ENCODE results near the gene DMWD. TPM values are rescaled to one million over a fixed set of nuclear protein-coding genes. Genes with fewer than 3 reads are reported as not detected.

The DMWD gene
- polyA plus RNA-seq, 4 donors = 28.0 to 40.3 (median 29.1) TPM

DNA sequence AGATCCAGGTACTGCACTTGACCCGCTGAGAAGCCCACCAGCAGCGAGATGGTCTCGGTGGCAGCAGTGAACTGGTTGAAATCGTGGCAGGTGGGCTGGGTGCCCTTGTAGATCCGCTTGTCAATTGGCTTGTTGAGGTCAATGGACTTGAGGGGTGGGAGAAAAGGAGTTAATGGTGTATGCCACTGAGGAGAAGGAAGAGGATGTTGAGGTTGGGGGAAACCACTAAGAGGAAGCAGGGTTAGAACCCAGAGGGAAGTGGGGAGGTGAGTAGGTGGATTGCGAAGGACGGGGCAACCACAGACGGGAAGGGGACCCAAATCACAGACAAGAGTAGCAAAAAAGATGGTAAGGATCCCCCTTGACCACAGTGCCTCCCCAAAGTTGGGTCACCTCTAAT is 1.7 kb downstream of the DMWD start:
- DNase-seq (ENCODE audit: low read depth in 4 of 4, low spot score in 3 of 4) = no peak

DNA sequence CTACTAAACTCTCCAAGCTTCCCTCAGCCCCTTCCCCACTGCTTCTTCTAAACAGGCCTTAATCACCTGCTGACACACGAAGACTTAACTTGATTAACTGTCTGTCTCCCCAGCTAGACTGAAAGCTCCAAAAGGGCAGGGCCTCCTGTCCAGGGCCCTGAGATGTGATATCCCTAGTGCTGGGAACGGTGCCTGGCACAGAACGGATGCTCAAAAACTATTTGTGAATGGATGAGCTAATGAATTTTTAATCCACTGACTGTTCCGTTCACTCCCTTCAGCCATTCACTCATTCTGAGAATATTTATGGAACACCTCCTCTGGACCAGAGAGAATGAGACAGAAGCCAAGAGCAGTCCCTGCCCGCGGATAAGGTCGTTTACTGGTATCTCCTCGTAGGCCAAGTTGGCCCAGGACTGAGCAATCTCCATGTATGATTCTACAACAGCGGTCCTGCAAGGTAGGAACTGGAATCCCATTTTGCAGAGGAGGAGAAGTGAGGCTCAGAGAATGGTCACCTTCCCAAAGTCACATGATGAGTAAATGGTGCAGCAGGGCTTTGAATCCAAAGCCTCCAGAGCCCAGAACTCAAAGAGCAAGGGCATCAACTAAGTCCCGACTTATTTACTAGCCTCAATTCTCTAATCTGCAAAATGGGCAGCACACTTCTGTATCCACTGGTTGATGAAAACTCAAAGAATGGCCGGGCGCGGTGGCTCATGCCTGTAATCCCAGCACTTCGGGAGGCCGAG is 3.4 kb downstream of the DMWD start:
- no peak for DNase-seq (ENCODE audit: low read depth in 4 of 4, low spot score in 3 of 4)

DNA sequence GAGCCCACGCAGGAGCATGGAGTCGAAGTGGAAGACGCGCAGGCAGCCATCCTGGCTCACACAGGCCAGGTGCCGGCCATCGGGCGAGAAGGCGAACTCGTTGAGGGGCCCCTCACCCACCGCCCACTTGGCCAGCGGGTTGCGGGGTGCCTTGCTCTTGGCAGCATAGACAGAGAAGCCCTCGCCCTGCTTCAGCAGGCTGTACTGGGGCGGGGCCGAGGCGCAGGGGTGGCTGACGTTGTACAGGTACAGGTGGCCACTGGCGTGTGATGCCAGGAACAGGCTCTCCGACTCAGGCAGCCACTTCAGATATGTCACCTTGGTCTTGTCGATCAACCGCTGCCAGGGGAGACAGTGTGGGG is 6.1 kb downstream of the DMWD start:
- DNase-seq (ENCODE audit: low read depth in 4 of 4, low spot score in 3 of 4) = no peak

DNA sequence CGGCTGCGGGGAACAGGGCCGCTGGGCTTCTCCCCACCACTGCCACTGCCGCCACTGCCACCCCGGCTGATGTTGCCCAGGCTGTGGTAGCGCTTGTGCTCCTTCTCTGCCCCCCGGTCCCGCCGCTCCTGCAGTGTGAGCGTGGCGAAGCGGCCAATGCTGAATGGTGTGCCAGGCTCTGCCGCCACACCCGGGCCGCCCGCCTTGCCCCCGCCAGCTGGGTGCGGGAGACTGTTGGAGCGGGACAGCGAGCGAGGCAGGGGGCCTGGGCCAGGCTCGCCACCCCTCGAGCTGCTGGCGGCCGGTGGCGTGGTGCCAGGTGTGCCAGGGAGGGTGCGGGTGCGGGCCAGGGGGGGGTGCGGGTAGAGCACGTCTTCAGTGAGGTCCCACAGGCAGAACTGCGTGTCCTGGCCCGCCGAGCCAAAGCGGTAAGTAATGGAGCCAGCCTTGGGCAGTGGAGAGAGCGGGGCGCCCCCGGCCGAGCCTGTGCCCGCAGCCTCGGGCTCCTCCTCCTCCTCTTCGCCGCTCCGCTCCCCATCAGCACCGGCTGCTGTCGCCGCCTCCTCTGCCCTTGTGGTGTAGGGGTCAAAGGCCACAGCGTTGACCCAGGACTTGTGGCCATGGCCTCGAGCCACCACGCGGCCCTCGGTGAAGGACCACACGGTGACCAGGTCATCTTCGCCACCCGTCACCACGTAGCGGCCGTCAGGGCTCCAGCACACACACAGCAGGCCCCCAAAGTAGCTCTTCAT is 6.7 kb downstream of the DMWD start:
- DNase-seq (ENCODE audit: low read depth in 4 of 4, low spot score in 3 of 4) = no peak

DNA sequence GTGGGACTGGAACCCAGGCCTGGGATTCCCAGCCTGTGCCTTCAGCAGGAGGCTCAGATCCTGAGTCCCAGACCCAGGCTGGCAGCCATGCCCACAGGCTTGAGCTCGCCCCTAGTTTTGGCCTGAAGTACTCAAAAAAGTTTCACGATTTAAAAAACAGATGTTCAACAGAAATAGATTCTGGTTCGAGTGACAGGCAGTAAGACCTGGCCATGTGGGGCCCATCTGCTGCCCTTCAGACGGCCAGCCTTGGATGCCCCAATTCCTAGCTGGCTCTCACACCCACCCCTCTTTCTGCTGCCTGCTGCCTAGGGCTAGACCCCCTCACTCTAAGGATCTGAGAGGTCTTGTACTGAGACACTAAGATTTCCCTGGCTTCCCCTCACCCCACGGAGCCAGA is 7.5 kb downstream of the DMWD start:
- no peak for DNase-seq (ENCODE audit: low read depth in 4 of 4, low spot score in 3 of 4)

DNA sequence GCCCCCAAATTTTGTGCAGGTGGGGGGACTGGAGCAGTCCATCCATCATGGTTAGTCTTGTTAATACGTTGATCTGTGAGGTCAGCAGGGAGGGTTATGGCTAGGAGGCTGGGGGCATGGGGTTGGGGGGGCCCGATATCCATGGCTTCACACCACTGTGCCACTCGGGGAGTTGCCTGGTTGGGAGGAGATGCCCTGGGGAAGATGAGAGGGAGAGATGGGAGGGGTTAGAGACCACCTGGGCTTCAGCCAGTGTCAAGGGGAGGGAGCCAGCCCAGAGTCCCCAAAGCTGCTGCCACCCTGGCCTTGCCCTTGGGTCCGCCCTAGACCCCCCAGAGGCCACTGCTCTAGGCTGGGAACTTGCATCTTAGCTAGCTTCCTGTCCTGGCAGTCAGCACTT is 8.5 kb downstream of the DMWD start:
- DNase-seq (ENCODE audit: low read depth in 4 of 4, low spot score in 3 of 4) = no peak

DNA sequence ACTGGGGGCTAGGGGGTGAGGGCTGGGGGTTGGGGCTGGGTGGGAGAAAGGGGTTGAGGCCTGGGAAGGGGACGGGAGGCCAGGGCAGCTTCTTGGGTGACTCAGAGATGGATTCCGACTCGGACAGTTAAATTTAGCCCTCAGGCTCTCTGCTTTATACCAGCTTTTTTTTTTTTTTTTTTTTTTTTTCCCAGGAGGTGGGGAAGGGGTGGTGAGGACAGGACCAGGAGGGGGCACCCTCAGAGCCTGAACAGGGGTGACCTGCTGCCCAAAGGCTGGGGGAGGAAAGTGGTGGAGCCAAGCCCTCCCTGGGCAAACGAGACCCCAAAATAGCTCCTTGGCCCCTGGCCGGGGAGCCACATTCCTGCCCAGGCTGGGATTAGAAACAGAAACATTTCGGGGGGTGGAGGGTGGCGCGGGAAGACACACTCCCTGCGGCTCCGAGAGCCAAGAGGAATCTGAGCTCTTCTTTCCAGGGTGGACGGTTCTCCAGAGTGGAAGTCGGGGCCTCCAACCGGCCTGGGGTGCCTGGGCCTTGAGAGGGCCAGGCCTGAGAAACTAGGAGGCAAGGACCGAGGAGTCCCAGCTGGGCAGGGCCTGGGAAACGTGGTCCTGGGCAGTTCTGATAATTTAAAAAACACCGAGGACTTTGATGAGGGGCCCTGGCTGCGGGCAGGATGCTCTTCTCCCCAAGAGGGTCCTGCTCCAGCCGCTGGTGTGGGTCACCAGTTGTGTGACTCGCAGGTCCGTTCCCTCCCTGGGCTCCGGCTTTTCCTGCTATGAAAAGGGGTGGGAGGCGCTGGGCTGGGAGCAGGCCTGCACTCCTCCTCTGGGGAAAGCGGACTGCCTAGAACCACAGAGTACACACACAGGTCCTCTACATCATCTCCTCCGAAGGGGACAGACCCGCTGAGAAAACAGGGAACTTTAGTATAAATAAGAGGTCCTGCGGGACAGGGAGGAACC is 9.5 kb downstream of the DMWD start:
- DNase-seq (ENCODE audit: low read depth in 4 of 4, low spot score in 3 of 4) = no peak

DNA sequence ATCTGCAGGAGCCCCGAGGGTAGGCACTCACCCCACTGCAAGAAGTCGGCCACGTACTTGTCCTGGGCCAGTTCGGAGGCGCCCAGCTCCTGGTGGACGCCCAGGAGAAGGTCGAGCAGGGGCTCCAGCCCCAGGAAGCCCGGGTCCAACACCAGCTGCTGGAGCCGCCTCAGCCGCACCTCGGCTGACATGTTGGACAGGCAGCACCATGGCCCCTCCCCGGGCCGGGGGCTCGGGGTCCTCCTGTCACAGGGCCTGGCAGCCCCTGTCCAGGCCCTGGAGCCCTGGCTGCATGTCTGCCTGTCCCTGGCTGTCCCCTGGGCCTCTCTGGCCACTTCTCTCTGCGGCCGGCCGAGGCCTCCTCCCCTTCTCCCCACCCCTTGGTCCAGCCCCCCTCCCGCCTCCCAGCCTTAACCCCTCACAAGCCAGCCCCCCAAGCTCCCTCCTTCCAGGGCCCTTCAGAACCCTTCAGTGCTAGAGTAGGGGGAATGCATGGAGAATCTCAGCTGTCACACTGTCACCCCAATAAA is 10.4 kb downstream of the DMWD start, which contains the start of gene DMPK:
Gene DMPK, minus strand, starts transcription at position 329 of the 530 bp plus-strand sequence. Its CDS starts 138 bp downstream, at position 191.
- DNase-seq (ENCODE audit: low read depth in 4 of 4, low spot score in 3 of 4) = no peak

DNA sequence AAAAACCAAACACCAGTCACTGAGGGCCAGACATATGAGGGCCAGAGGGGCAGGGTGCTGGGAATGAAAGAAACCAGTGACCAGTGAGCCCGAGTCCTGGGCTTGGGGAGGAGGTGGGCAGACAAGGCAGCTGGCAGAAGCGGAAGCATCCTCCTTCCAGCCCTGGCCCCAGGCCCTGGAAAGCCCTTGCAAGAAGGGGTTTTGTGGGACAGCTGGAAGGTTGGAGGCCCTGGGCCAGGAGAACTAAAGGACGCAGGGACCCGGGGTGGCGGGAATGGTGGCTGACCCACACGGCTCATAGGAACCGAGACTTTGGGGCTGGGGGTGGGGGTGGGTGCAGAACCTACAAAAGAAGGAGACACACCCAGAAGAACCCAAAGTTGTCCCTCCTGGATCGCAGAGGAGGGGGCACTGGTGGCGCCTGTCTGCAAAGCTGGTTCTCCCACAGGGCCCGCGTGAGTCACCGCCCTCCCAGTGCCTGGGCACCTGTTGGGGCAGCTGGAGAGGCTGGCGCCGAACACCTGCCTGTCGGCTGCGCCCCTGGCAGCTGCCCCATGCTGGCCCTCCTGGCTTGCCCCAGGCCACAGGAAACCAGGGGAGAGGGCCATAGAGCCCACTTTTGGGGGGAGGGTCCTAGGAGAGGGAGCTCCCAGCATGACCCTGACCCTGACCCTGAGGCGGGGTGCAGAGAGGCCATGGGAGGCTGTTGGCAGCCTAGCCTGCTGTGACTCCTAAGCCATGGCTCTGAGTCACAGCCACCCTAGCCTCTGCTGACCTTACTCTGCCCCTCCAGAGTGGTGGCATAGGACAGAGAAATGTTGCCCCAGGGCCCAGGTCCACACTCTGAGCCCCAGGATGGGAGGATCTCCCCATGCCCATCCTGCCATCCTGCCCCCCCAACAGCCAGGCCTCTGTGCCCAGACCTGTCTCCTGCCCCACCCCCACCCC is 11.2 kb downstream of the DMWD start:
- DNase-seq (ENCODE audit: low read depth in 4 of 4, low spot score in 3 of 4) = no peak

DNA sequence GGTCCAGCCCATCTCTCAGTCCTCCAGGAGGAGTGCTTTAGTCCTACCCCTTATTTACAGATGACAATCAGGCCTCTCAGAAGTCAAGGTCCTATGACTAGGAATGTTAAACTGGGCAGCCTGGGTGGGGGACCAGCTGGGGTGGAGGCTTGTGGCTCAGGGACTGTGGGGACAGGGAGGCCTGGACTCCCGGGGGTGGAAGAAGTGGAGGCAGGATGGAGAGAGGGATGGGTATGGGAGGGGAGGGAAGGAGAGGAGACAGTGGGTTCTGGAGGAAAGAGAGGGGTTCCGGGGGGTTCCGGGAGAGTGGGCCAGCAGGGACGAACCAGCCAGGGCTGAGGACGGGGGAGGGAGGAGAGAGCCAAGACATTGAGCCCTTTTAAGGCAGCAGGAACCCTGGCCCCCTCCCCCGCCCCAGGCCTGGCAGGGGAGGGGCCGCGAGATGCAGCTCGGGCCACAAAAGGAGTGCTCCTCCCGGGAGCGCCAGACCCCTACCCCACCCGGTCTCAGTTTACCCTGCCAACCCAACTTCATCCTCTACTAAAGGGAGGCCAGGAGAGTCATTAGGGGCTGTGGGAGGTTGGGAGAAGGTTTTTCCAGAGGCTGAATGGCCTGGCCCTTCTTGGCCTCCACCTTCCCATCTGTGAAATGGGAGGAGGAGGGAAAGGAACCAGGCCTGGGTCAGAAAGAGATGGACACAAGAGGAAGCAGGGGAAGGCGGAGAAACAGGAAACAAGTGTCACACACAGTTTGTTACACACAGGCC is 12.0 kb downstream of the DMWD start:
- DNase-seq (ENCODE audit: low read depth in 4 of 4, low spot score in 3 of 4) = no peak

DNA sequence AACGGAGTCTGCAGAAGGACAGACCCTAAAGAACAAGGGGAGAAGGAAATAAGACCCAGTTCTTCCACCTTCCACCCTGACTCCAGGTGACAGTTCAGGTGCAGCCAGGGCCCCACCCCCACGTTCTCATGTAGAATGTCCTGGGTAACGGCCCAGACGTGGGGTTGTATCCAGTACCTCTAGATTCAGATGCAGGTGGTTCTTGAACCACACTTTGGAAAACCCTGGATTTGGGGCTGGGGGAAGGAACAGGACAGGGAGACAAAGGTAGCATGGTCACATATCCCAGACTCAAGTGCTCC is 12.5 kb downstream of the DMWD start:
- DNase-seq (ENCODE audit: low read depth in 4 of 4, low spot score in 3 of 4) = no peak

DNA sequence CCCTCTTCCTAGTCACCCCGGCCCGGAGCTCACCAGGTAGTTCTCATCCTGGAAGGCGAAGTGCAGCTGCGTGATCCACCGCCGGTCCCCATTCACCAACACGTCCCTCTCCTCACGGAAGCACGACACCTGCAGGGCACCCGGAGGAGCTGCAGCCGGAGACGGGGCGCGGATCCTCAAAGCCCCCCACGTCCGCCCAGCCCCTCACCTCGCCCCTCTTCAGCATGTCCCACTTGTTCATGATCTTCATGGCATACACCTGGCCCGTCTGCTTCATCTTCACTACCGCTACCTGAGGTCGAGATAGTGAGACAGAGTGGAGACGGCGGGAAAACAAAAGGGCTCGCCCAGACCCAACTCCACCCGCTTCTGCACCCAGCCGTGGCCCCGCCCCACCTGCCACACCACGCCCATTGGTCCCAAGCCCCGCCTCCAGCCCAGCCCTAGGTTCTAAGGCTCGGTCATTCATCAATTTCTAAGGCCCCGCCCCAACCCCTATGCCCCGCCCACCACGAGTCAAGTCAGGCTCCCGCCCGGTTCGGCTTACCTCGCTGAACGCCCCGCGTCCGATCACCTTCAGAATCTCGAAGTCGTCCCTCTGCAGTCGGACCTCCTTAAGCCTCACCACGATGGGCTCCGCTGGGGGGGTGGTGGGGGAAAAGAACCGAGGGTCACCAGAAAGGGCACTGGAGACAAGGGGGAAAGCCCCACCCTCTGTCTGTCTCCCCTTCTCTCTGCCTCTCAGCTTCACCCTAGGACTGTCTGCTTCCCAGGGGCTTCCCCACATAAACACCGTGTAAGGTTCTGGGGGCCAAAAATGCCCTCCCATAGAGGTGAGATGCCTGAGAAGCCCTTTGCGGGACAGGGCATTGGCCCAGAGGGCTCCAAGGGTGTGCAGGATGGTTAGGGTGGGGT is 13.2 kb downstream of the DMWD start:
- peak in 2 of 4 donors; percentile 68 to 72 for DNase-seq (ENCODE audit: low read depth in 4 of 4, low spot score in 3 of 4)

DNA sequence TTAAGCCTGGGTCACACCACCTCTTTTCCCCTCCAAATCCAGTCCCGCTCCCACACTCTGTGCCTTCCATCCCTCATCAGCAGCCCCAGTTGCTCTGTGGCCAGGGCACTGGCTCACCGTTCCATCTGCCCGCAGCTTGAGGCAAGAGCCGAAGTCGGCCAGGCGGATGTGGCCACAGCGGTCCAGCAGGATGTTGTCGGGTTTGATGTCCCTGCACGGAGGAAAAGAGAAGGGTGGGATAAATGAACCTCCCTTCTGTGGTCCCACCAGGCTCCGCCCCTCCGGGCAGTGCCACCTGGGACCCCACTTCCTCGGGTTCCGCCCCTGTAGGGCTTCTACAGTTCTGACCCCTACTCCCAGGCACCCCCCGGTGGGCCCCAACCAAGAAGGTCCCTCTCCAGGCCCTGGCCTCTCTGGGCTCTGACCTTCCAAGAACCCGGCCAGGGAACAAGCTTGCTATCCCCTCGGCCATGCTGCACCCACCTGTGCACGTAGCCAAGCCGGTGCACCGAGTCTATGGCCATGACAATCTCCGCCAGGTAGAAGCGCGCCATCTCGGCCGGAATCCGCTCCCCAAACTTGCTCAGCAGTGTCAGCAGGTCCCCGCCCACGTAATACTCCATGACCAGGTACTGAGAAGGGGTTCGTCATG is 14.5 kb downstream of the DMWD start:
- no peak for DNase-seq (ENCODE audit: low read depth in 4 of 4, low spot score in 3 of 4)

DNA sequence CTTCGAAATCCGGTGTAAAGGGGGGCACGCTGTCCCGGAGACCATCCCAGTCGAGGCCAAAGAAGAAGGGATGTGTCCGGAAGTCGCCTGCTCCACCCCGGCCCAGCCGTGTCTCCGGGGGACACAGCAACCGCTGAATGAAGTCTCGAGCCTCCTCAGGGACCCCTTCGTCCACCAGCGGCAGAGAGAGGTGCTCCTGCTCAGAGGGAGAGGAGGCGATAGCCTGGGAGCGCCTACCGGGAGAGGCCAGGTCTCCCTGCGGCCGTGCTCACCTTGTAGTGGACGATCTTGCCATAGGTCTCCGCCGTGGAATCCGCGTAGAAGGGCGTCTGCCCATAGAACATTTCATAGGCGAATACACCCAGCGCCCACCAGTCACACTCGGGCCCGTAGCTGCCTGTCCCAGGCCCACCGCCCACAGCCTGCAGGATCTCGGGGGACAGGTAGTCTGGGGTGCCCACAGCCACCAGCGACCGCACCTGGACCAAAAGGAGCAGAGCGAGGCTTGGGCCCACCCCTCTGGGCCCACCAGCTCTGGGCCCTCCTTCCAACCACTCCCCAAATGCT is 15.2 kb downstream of the DMWD start:
- no peak for DNase-seq (ENCODE audit: low read depth in 4 of 4, low spot score in 3 of 4)

DNA sequence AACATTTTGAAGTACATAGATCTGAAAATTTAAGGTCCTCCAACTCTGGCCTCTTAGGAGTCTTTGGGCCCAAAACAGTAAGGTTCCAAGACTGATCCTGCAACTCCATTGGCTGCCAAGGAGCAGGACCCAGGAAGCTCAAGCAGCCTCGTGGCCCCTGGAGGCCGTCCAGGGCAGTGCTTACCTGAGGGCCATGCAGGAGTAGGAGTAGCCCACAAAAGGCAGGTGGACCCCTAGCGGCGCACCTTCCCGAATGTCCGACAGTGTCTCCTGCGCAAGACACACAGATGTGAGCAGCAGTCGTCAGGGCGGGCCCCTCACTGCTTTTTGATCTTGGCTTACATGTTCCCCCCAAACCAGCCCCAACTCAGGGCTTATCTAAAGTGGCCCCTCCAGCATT is 17.9 kb downstream of the DMWD start:
- DNase-seq (ENCODE audit: low read depth in 4 of 4, low spot score in 3 of 4) = no peak

DNA sequence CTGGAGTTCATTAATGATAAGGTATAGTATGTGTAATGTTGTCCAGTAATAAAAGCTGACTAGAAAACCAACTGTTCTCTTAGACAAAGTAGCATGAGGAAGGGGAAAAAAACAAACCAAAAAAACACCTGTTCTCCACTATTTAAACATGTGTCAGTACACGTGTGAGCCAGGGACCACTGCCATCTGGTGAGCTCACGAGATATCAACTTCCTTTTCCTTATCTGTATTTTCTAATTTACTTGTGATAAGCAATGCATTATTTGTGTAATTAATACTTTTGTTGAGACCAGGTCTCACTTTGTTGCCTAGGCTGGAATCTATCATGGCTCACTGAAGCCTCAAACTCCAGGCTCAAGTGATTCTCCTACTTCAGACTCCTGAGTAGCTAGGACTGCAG is 19.3 kb downstream of the DMWD start:
- no peak for DNase-seq (ENCODE audit: low read depth in 4 of 4, low spot score in 3 of 4)

DNA sequence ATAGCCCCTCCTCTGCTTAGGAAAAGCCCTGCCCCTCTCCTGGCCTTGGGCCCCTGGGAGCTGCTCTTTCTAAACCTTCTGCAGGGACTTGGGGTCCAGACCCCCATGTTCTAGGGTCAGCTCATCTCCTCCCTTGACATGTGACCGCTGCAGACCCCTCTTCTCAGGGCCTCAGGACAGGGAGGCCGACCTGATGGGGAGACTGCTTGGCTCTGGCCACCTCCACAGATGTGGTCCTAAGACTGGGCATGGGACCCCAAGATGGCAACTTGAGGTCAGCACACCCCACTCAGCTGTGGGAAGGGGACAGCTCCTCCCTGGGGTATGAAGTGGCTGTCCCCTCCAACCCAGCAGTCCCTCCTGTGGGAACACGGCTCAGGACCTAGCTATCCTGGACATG is 19.7 kb downstream of the DMWD start:
- DNase-seq (ENCODE audit: low read depth in 4 of 4, low spot score in 3 of 4) = no peak
